ENCODE data around the gene IFT43.

Gene IFT43

GRCh38 chr14:76098047-76098446 lies 112.5 kb downstream of the IFT43 start:
- no peak overlapping the region for H3K4me3 ChIP-seq (ENCODE audit: low read depth in 1 of 2, low read length in 2 of 2)
- H3K36me3 ChIP-seq (ENCODE audit: control insufficient read depth in 1 of 2, insufficient read depth in 2 of 2, low read length in 2 of 2), result no peaks in the 10 kb centered on the region
- H3K27ac ChIP-seq (ENCODE audit: low read length), result no peak overlapping the region
- peaks cover 3 to 18% of the 10 kb centered on the region in 2 donors for H3K4me1 ChIP-seq (ENCODE audit: control insufficient read depth in 1 of 2, insufficient read depth in 2 of 2, low read length in 2 of 2)
- no peaks in the 10 kb centered on the region for H3K27me3 ChIP-seq (ENCODE audit: low read depth, low read length)
- no peaks in the 10 kb centered on the region for H3K9me3 ChIP-seq (ENCODE audit: control insufficient read depth in 1 of 2, low read length in 2 of 2)

- Histone ChIP-seq H3K36me3 (ENCODE audit: control insufficient read depth in 1 of 2, insufficient read depth in 2 of 2, low read length in 2 of 2) (no peaks in the 10 kb centered on the region), H3K27ac (ENCODE audit: low read length) (no peak overlapping the region), H3K4me1 (ENCODE audit: control insufficient read depth in 1 of 2, insufficient read depth in 2 of 2, low read length in 2 of 2) (peaks cover 3 to 18% of the 10 kb centered on the region in 2 donors), H3K27me3 (ENCODE audit: low read depth, low read length) (no peaks in the 10 kb centered on the region), H3K9me3 (ENCODE audit: control insufficient read depth in 1 of 2, low read length in 2 of 2) (no peaks in the 10 kb centered on the region), H3K4me3 (ENCODE audit: low read depth in 1 of 2, low read length in 2 of 2) (no peak overlapping the region)
Measured at GRCh38 chr14:76098916-76099675, 113.5 kb downstream of the IFT43 start.

GRCh38 chr14:76100236-76100635 lies 114.7 kb downstream of the IFT43 start:
- Histone ChIP-seq H3K4me3 (ENCODE audit: low read depth in 1 of 2, low read length in 2 of 2) (no peak overlapping the region), H3K27me3 (ENCODE audit: low read depth, low read length) (no peaks in the 10 kb centered on the region), H3K9me3 (ENCODE audit: control insufficient read depth in 1 of 2, low read length in 2 of 2) (no peaks in the 10 kb centered on the region), H3K27ac (ENCODE audit: low read length) (no peak overlapping the region), H3K36me3 (ENCODE audit: control insufficient read depth in 1 of 2, insufficient read depth in 2 of 2, low read length in 2 of 2) (no peaks in the 10 kb centered on the region), H3K4me1 (ENCODE audit: control insufficient read depth in 1 of 2, insufficient read depth in 2 of 2, low read length in 2 of 2) (peaks cover 3 to 18% of the 10 kb centered on the region in 2 donors)

- Histone ChIP-seq H3K4me1 (ENCODE audit: control insufficient read depth in 1 of 2, insufficient read depth in 2 of 2, low read length in 2 of 2) (peaks cover 3 to 18% of the 10 kb centered on the region in 2 donors), H3K4me3 (ENCODE audit: low read depth in 1 of 2, low read length in 2 of 2) (peak overlapping the region in 1 of 2 donors; percentile 16), H3K36me3 (ENCODE audit: control insufficient read depth in 1 of 2, insufficient read depth in 2 of 2, low read length in 2 of 2) (no peaks in the 10 kb centered on the region), H3K9me3 (ENCODE audit: control insufficient read depth in 1 of 2, low read length in 2 of 2) (no peaks in the 10 kb centered on the region), H3K27me3 (ENCODE audit: low read depth, low read length) (no peaks in the 10 kb centered on the region), H3K27ac (ENCODE audit: low read length) (peak overlapping the region; percentile 19)
Measured at GRCh38 chr14:76101391-76102379, 116.1 kb downstream of the IFT43 start.

GRCh38 chr14:76104802-76105355 lies 119.3 kb downstream of the IFT43 start:
- no peak overlapping the region for H3K27ac ChIP-seq (ENCODE audit: low read length)
- H3K9me3 ChIP-seq (ENCODE audit: control insufficient read depth in 1 of 2, low read length in 2 of 2), result no peaks in the 10 kb centered on the region
- H3K27me3 ChIP-seq (ENCODE audit: low read depth, low read length), result no peaks in the 10 kb centered on the region
- H3K4me3 ChIP-seq (ENCODE audit: low read depth in 1 of 2, low read length in 2 of 2), result no peak overlapping the region
- peaks cover 3 to 18% of the 10 kb centered on the region in 2 donors for H3K4me1 ChIP-seq (ENCODE audit: control insufficient read depth in 1 of 2, insufficient read depth in 2 of 2, low read length in 2 of 2)
- no peaks in the 10 kb centered on the region for H3K36me3 ChIP-seq (ENCODE audit: control insufficient read depth in 1 of 2, insufficient read depth in 2 of 2, low read length in 2 of 2)

- Histone ChIP-seq H3K36me3 (ENCODE audit: control insufficient read depth in 1 of 2, insufficient read depth in 2 of 2, low read length in 2 of 2) (no peaks in the 10 kb centered on the region), H3K27ac (ENCODE audit: low read length) (no peak overlapping the region), H3K4me3 (ENCODE audit: low read depth in 1 of 2, low read length in 2 of 2) (no peak overlapping the region), H3K9me3 (ENCODE audit: control insufficient read depth in 1 of 2, low read length in 2 of 2) (no peaks in the 10 kb centered on the region), H3K4me1 (ENCODE audit: control insufficient read depth in 1 of 2, insufficient read depth in 2 of 2, low read length in 2 of 2) (peaks cover 0 to 11% of the 10 kb centered on the region in 2 donors), H3K27me3 (ENCODE audit: low read depth, low read length) (no peaks in the 10 kb centered on the region)
Measured at GRCh38 chr14:76106188-76106587, 120.6 kb downstream of the IFT43 start.

- Histone ChIP-seq H3K4me3 (ENCODE audit: low read depth in 1 of 2, low read length in 2 of 2) (no peak overlapping the region), H3K36me3 (ENCODE audit: control insufficient read depth in 1 of 2, insufficient read depth in 2 of 2, low read length in 2 of 2) (no peaks in the 10 kb centered on the region), H3K27me3 (ENCODE audit: low read depth, low read length) (no peaks in the 10 kb centered on the region), H3K4me1 (ENCODE audit: control insufficient read depth in 1 of 2, insufficient read depth in 2 of 2, low read length in 2 of 2) (no peaks in the 10 kb centered on the region), H3K27ac (ENCODE audit: low read length) (no peak overlapping the region), H3K9me3 (ENCODE audit: control insufficient read depth in 1 of 2, low read length in 2 of 2) (no peaks in the 10 kb centered on the region)
Measured at GRCh38 chr14:76109087-76109880, 123.7 kb downstream of the IFT43 start.

GRCh38 chr14:76112889-76113624 lies 127.5 kb downstream of the IFT43 start:
- Histone ChIP-seq H3K27me3 (ENCODE audit: low read depth, low read length) (no peaks in the 10 kb centered on the region), H3K27ac (ENCODE audit: low read length) (no peak overlapping the region), H3K4me1 (ENCODE audit: control insufficient read depth in 1 of 2, insufficient read depth in 2 of 2, low read length in 2 of 2) (peaks cover 0 to 9% of the 10 kb centered on the region in 2 donors), H3K9me3 (ENCODE audit: control insufficient read depth in 1 of 2, low read length in 2 of 2) (no peaks in the 10 kb centered on the region), H3K4me3 (ENCODE audit: low read depth in 1 of 2, low read length in 2 of 2) (no peak overlapping the region), H3K36me3 (ENCODE audit: control insufficient read depth in 1 of 2, insufficient read depth in 2 of 2, low read length in 2 of 2) (no peaks in the 10 kb centered on the region)

- Histone ChIP-seq H3K4me1 (ENCODE audit: control insufficient read depth in 1 of 2, insufficient read depth in 2 of 2, low read length in 2 of 2) (peaks cover 0 to 11% of the 10 kb centered on the region in 2 donors), H3K36me3 (ENCODE audit: control insufficient read depth in 1 of 2, insufficient read depth in 2 of 2, low read length in 2 of 2) (no peaks in the 10 kb centered on the region), H3K4me3 (ENCODE audit: low read depth in 1 of 2, low read length in 2 of 2) (no peak overlapping the region), H3K27me3 (ENCODE audit: low read depth, low read length) (no peaks in the 10 kb centered on the region), H3K27ac (ENCODE audit: low read length) (no peak overlapping the region), H3K9me3 (ENCODE audit: control insufficient read depth in 1 of 2, low read length in 2 of 2) (no peaks in the 10 kb centered on the region)
Measured at GRCh38 chr14:76113691-76114090, 128.1 kb downstream of the IFT43 start.

GRCh38 chr14:76115010-76115422 lies 129.5 kb downstream of the IFT43 start:
- H3K36me3 ChIP-seq (ENCODE audit: control insufficient read depth in 1 of 2, insufficient read depth in 2 of 2, low read length in 2 of 2), result no peaks in the 10 kb centered on the region
- peaks cover 0 to 11% of the 10 kb centered on the region in 2 donors for H3K4me1 ChIP-seq (ENCODE audit: control insufficient read depth in 1 of 2, insufficient read depth in 2 of 2, low read length in 2 of 2)
- H3K9me3 ChIP-seq (ENCODE audit: control insufficient read depth in 1 of 2, low read length in 2 of 2), result no peaks in the 10 kb centered on the region
- H3K27ac ChIP-seq (ENCODE audit: low read length), result no peak overlapping the region
- H3K27me3 ChIP-seq (ENCODE audit: low read depth, low read length), result no peaks in the 10 kb centered on the region
- no peak overlapping the region for H3K4me3 ChIP-seq (ENCODE audit: low read depth in 1 of 2, low read length in 2 of 2)

All from muscle layer of duodenum (tissue), 2 donors.